ENCODE measurements around the gene ITGA3.

- TF ChIP-seq CTCF (IDR thresholded peaks at IDR 0.05; ENCODE audit: low read depth, low read length) (no peak), POLR2A (IDR thresholded peaks at IDR 0.05; ENCODE audit: extremely low read depth, insufficient read length) (no peak), MAX (IDR thresholded peaks at IDR 0.05; ENCODE audit: low read depth, low read length) (no peak), MYC (IDR thresholded peaks at IDR 0.05; ENCODE audit: low read depth, low read length) (no peak)
These were observed 78.5 kb downstream of the ITGA3 start for GRCh38 chr17:50134206-50135110.

All from NB4 (cell line).